HepG2 (cell line): ENCODE measurements around the gene MIA2. TPM values are rescaled to one million over a fixed set of nuclear protein-coding genes. Genes with fewer than 3 reads are reported as not detected.

Experiments used
- CENPT ChIP-seq: sonication (generic); formaldehyde crosslinking; IDR thresholded peaks from 2 replicates; pipeline ENCODE4 v1.8.0; 2022; ENCODE audit warnings: low read depth, mild to moderate bottlenecking, moderate library complexity, missing genetic modification reagents
- FOXC1 ChIP-seq: sonication (generic); formaldehyde crosslinking; IDR thresholded peaks from 2 replicates; pipeline ENCODE4 v1.8.0; 2022; ENCODE audit warnings: mild to moderate bottlenecking, missing genetic modification reagents, borderline replicate concordance
- GATAD1 ChIP-seq: IDR thresholded peaks from 2 replicates; pipeline ENCODE4 v1.6.1; 2016; ENCODE audit warnings: missing genetic modification reagents, missing compliant biosample characterization
- LBX2 ChIP-seq: sonication (generic); formaldehyde crosslinking; IDR thresholded peaks from 2 replicates; pipeline ENCODE4 v1.5.0; 2020; ENCODE audit warnings: missing genetic modification reagents, mild to moderate bottlenecking, borderline replicate concordance
- NR2F1 ChIP-seq, 2 experiments: fragments of 450-650 bp in 1 of 2; formaldehyde crosslinking in 1 of 2; IDR thresholded peaks; 2 replicates each; pipeline versions ENCODE4 v1.5.0 to v1.6.1; 2016 to 2020; ENCODE audit warnings: mild to moderate bottlenecking in 1 of 2, missing compliant biosample characterization in 1 of 2, missing genetic modification reagents in 1 of 2, moderate library complexity in 1 of 2
- RBAK ChIP-seq: sonication (generic); formaldehyde crosslinking; IDR thresholded peaks from 2 replicates; pipeline ENCODE4 v1.5.1; 2020; ENCODE audit warnings: mild to moderate bottlenecking, missing genetic modification reagents
- TEAD2 ChIP-seq: sonication (generic); formaldehyde crosslinking; IDR thresholded peaks from 2 replicates; pipeline ENCODE4 v1.9.0; 2021; ENCODE audit warnings: missing genetic modification reagents
- ZNF101 ChIP-seq: sonication (generic); formaldehyde crosslinking; IDR thresholded peaks from 2 replicates; pipeline ENCODE4 v1.4.0; 2020; ENCODE audit warnings: mild to moderate bottlenecking, low read depth, missing genetic modification reagents, borderline replicate concordance
- ZNF484 ChIP-seq: sonication (generic); formaldehyde crosslinking; IDR thresholded peaks from 2 replicates; pipeline ENCODE4 v1.5.1; 2020; ENCODE audit warnings: mild to moderate bottlenecking, low read depth, missing genetic modification reagents, borderline replicate concordance
- ZNF597 ChIP-seq: sonication (generic); formaldehyde crosslinking; IDR thresholded peaks from 2 replicates; pipeline ENCODE4 v1.5.0; 2020; ENCODE audit warnings: missing genetic modification reagents
- ZNF782 ChIP-seq: sonication (generic); formaldehyde crosslinking; IDR thresholded peaks from 2 replicates; pipeline ENCODE4 v1.4.0; 2020; ENCODE audit warnings: missing genetic modification reagents, mild to moderate bottlenecking, borderline replicate concordance
- polyA plus RNA-seq, 8 experiments: library from polyadenylated mRNA; depleted of rRNA in 3 of 8; stranded (reverse) in 7 of 8; unstranded in 1 of 8; fragments of >200 nt; fragmentation: Illumina TruSeq in 4 of 8; extraction: Trizol in 4 of 8; gene quantifications; 2 replicates each; pipeline versions ENCODE4 v1.2.1 to v1.2.3, GENCODE V29; 2011 to 2016; ENCODE audit warnings: low read depth in 4 of 8, missing spikeins in 1 of 8, mixed read lengths in 1 of 8; ENCODE audit not compliant: insufficient read depth in 1 of 8
- total RNA-seq, 5 experiments: library from RNA; depleted of rRNA; stranded (reverse); fragments of >200 nt; fragmentation: Illumina TruSeq; extraction: Trizol; gene quantifications; 2 replicates each; pipeline ENCODE4 v1.2.3, GENCODE V29; 2016; ENCODE audit warnings: low read depth in 1 of 5
- TF ChIP-seq, protein P1 (sequence below): sonication (generic); formaldehyde crosslinking; IDR thresholded peaks from 2 replicates; pipeline ENCODE4 v1.5.0; 2020; ENCODE audit warnings: mild to moderate bottlenecking, missing genetic modification reagents, borderline replicate concordance
- TF ChIP-seq, protein P2 (sequence below): sonication (generic); formaldehyde crosslinking; IDR thresholded peaks from 2 replicates; pipeline ENCODE4 v1.5.1; 2020; ENCODE audit warnings: missing genetic modification reagents, mild to moderate bottlenecking, borderline replicate concordance
- TF ChIP-seq, protein P3 (sequence below): sonication (generic); formaldehyde crosslinking; IDR thresholded peaks from 2 replicates; pipeline ENCODE4 v1.5.1; 2020; ENCODE audit warnings: missing genetic modification reagents, mild to moderate bottlenecking, borderline replicate concordance
- TF ChIP-seq, protein P4 (sequence below): sonication (generic); formaldehyde crosslinking; IDR thresholded peaks from 2 replicates; pipeline ENCODE4 v1.4.0; 2020; ENCODE audit warnings: missing genetic modification reagents

Gene MIA2
- total and polyA plus RNA-seq, 2 of the 13 experiments (the other 11 are each of a cell fraction or from before 2014, with no cell fraction given) = 134 to 158 TPM

DNA sequence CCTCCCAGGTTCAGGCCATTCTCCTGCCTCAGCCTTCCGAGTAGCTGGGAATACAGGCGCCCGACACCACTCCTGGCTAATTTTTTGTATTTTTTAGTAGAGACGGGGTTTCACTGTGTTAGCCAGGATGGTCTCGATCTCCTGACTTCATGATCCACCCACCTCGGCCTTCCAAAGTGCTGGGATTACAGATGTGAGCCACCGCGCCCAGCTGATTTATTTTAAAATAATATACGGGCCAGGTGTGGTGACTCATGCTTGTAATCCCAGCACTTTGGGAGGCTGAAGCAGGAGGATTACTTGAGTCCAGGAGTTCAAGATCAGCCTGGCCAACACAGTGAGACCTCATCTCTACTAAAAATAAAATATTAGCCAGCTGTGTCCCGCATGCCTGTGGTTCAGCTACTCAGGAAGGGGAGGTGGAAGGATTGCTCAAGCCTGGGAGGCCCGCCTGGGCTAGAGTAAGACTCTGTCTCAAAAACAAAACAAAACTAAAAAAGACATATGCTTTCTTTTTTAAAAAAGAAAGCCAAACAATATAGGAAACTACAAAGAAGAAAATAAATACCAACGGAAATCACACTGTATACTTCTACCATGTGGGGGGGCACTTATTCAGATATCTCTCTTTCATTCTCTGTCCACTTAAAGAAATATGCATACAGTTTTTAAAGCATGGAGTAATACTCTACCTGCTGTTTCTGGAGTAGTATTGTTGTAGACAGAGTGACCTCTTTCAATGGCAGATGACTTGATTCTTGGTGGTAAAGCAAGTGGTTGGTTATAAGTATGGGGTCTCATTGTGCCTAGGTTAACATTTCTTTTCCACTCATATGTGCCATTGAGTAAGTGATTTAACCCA, 930 bp upstream of the MIA2 start (continued):
- TF ChIP-seq LBX2 (CRISPR knock-in tag) (no peak), ZNF101 (CRISPR knock-in tag) (no peak), NR2F1 (CRISPR knock-in tag; IDR thresholded peaks at IDR 0.05) (no peak; a peak in 1 of 4 replicates), CENPT (CRISPR knock-in tag) (no peak), RBAK (CRISPR knock-in tag) (peak; percentile 55; the same call in 1 of the 2 replicates), TEAD2 (CRISPR knock-in tag) (no peak), FOXC1 (CRISPR knock-in tag) (peak; percentile 50; the same call in 1 of the 2 replicates), ZNF484 (no peak), GATAD1 (peak; percentile 14; the same call in 1 of the 2 replicates), ZNF597 (CRISPR knock-in tag) (no peak; the same call in 1 of the 2 replicates), ZNF782 (CRISPR knock-in tag) (peak; percentile 63; the same call in 1 of the 2 replicates)
- TF ChIP-seq, protein P1, sequence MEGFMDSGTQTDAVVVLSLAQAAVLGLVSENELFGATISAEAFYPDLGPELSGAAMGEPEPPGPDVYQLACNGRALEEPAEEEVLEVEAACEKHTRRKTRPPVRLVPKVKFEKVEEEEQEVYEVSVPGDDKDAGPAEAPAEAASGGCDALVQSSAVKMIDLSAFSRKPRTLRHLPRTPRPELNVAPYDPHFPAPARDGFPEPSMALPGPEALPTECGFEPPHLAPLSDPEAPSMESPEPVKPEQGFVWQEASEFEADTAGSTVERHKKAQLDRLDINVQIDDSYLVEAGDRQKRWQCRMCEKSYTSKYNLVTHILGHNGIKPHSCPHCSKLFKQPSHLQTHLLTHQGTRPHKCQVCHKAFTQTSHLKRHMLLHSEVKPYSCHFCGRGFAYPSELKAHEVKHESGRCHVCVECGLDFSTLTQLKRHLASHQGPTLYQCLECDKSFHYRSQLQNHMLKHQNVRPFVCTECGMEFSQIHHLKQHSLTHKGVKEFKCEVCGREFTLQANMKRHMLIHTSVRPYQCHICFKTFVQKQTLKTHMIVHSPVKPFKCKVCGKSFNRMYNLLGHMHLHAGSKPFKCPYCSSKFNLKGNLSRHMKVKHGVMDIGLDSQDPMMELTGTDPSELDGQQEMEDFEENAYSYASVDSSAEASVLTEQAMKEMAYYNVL = peak; percentile 88; the same call in 1 of the 2 replicates
- TF ChIP-seq, protein P2, sequence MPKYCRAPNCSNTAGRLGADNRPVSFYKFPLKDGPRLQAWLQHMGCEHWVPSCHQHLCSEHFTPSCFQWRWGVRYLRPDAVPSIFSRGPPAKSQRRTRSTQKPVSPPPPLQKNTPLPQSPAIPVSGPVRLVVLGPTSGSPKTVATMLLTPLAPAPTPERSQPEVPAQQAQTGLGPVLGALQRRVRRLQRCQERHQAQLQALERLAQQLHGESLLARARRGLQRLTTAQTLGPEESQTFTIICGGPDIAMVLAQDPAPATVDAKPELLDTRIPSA (CRISPR knock-in tag) = no peak
- TF ChIP-seq, protein P3, sequence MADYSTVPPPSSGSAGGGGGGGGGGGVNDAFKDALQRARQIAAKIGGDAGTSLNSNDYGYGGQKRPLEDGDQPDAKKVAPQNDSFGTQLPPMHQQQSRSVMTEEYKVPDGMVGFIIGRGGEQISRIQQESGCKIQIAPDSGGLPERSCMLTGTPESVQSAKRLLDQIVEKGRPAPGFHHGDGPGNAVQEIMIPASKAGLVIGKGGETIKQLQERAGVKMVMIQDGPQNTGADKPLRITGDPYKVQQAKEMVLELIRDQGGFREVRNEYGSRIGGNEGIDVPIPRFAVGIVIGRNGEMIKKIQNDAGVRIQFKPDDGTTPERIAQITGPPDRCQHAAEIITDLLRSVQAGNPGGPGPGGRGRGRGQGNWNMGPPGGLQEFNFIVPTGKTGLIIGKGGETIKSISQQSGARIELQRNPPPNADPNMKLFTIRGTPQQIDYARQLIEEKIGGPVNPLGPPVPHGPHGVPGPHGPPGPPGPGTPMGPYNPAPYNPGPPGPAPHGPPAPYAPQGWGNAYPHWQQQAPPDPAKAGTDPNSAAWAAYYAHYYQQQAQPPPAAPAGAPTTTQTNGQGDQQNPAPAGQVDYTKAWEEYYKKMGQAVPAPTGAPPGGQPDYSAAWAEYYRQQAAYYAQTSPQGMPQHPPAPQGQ (CRISPR knock-in tag) = 0 out of 2 replicates have a peak, but pooled peaks have one; percentile 23
- TF ChIP-seq, protein P4, sequence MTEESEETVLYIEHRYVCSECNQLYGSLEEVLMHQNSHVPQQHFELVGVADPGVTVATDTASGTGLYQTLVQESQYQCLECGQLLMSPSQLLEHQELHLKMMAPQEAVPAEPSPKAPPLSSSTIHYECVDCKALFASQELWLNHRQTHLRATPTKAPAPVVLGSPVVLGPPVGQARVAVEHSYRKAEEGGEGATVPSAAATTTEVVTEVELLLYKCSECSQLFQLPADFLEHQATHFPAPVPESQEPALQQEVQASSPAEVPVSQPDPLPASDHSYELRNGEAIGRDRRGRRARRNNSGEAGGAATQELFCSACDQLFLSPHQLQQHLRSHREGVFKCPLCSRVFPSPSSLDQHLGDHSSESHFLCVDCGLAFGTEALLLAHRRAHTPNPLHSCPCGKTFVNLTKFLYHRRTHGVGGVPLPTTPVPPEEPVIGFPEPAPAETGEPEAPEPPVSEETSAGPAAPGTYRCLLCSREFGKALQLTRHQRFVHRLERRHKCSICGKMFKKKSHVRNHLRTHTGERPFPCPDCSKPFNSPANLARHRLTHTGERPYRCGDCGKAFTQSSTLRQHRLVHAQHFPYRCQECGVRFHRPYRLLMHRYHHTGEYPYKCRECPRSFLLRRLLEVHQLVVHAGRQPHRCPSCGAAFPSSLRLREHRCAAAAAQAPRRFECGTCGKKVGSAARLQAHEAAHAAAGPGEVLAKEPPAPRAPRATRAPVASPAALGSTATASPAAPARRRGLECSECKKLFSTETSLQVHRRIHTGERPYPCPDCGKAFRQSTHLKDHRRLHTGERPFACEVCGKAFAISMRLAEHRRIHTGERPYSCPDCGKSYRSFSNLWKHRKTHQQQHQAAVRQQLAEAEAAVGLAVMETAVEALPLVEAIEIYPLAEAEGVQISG (CRISPR knock-in tag) = peak; percentile 67
